RWPE2 (cell line): ENCODE results near the gene ARL10.

Experiments used
- ATAC-seq: fragments of 200-7000 bp; cut with Tn5 transposase; 3 replicates; pipeline ENCODE4 v1.9.1; 2021; ENCODE audit warnings: low read depth
- DNase-seq: peaks from one replicate; pipeline ENCODE4 v3.0.0-alpha.2; 2020; ENCODE audit warnings: low spot score
- H3K27ac ChIP-seq: fragments of 450-650 bp; 2 replicates; pipeline ENCODE4 v1.5.1; 2017; ENCODE audit warnings: mild to moderate bottlenecking; ENCODE audit not compliant: poor library complexity, severe bottlenecking
- H3K27me3 ChIP-seq: fragments of 250-450 bp; sonication (Bioruptor Pico); 2 replicates; pipeline ENCODE4 v1.5.1; 2021; ENCODE audit warnings: mild to moderate bottlenecking, moderate library complexity; ENCODE audit not compliant: insufficient read depth, poor library complexity, severe bottlenecking
- H3K36me3 ChIP-seq: fragments of 250-450 bp; sonication (Bioruptor Pico); 2 replicates; pipeline ENCODE4 v1.5.1; 2020; ENCODE audit warnings: low read depth, mild to moderate bottlenecking, moderate library complexity
- H3K4me1 ChIP-seq: fragments of 250-450 bp; sonication (Bioruptor Pico); 2 replicates; pipeline ENCODE4 v1.5.1; 2021; ENCODE audit warnings: mild to moderate bottlenecking, moderate library complexity; ENCODE audit not compliant: insufficient read depth, poor library complexity, severe bottlenecking
- H3K4me3 ChIP-seq: fragments of 250-450 bp; sonication (Bioruptor Pico); 2 replicates; pipeline ENCODE4 v1.5.1; 2021; ENCODE audit warnings: mild to moderate bottlenecking, moderate library complexity; ENCODE audit not compliant: severe bottlenecking
- H3K9me3 ChIP-seq: fragments of 250-450 bp; sonication (Bioruptor Pico); 2 replicates; pipeline ENCODE4 v1.5.1; 2021; ENCODE audit warnings: mild to moderate bottlenecking, moderate library complexity; ENCODE audit not compliant: severe bottlenecking
- CTCF ChIP-seq: fragments of 450-650 bp; IDR thresholded peaks from one replicate; pipeline ENCODE4 v1.5.1; 2017; ENCODE audit warnings: mild to moderate bottlenecking, moderate library complexity; ENCODE audit not compliant: poor library complexity, severe bottlenecking

Gene ARL10

GRCh38 chr5:176368726-176369125 is 3.4 kb downstream of the ARL10 start:
- Histone ChIP-seq H3K27me3 (no peaks in the 10 kb centered on the region), H3K4me3 (no peak overlapping the region), H3K9me3 (no peaks in the 10 kb centered on the region), H3K27ac (no peak overlapping the region), H3K4me1 (no peaks in the 10 kb centered on the region), H3K36me3 (peaks cover 22% of the 10 kb centered on the region)
- ATAC-seq (no peak), DNase-seq (no peak)
- TF ChIP-seq CTCF, result no peak

DNA sequence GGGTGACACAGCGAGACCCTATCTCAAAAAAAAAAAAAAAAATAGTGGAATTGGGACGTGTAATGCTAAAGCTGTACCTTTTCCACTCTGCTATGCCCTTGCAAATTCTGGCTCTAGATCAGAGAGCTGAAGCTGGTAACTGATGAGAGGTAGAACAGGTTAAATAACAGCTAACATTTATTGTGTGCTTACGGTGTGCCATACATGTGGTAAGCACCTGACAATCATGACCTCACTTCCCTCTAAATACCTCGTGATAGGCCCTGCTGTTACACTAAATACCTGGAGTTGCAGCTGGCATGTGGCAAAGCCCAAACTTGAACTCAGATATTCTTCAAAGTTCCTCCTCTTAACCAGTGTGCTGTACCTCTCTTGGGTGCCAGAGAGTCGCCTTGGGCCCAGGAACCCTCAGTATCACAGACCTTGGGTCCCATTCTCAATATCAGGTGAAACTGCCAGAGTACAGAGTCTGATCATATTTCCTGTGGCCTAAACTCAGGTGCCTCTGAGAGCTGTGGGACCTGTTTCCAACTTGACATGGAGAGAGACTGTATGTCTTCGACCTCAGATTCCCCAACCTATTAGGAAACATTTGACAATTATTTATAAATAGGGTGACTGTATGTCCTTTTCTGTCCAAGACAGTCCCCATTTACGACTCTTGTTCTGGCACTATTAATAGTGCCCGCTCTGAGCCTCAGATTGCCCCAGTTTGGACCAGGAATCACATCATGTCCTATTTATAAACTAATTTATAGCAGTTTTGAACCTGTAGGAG is 4.8 kb downstream of the ARL10 start:
- peaks cover 22% of the 10 kb centered on the region for H3K36me3 ChIP-seq
- no peak for TF ChIP-seq CTCF
- no peaks in the 10 kb centered on the region for H3K9me3 ChIP-seq
- ATAC-seq (no peak), DNase-seq (no peak)
- no peaks in the 10 kb centered on the region for H3K27me3 ChIP-seq
- H3K4me3 ChIP-seq, result no peak overlapping the region
- no peak overlapping the region for H3K27ac ChIP-seq
- no peaks in the 10 kb centered on the region for H3K4me1 ChIP-seq

DNA sequence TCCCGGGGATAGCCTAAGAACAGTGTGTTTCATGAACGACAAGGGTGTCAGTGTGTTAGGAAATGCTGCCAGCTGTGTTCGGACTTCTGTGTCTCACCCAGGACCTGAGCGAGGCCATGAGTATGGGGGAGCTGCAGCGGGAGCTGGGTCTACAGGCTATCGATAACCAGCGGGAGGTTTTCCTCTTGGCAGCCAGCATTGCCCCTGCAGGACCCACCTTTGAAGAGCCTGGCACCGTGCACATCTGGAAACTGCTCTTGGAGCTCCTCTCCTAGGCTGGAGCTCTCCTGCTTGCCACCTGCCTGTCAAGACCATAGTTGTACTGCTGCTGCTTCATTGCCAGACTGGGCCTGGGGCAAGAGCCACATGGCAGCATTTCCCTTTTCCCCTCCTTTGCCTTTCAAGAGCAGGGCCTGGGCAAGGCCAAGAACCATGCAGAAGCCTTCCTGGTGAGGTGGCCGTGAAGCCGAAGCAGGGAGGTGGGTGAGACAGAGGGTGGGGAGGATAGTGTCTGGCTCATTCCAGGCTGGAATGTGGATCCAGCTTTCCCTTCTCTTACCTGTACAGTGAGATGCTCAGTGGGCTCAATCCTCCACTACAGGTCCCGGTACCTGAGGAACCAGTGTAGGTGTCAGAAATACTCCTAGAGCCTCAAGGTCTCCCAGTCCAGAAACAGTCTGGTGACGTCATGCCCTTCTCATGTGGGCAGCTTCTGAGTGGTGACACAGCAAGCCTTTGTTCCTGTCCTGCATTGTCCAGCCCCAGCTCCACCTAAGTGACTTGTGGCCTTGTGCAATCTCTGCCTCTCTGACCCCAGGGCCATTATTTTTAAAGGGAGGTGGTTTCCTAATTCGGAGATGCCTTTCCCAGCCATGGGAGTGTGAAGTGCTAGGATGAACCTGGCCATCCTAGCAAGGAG is 6.6 kb downstream of the ARL10 start:
- Histone ChIP-seq H3K27ac (no peak overlapping the region), H3K4me1 (no peaks in the 10 kb centered on the region), H3K4me3 (no peak overlapping the region), H3K36me3 (peaks cover 22% of the 10 kb centered on the region), H3K9me3 (no peaks in the 10 kb centered on the region), H3K27me3 (no peaks in the 10 kb centered on the region)
- DNase-seq (no peak), ATAC-seq (no peak)
- no peak for TF ChIP-seq CTCF

DNA sequence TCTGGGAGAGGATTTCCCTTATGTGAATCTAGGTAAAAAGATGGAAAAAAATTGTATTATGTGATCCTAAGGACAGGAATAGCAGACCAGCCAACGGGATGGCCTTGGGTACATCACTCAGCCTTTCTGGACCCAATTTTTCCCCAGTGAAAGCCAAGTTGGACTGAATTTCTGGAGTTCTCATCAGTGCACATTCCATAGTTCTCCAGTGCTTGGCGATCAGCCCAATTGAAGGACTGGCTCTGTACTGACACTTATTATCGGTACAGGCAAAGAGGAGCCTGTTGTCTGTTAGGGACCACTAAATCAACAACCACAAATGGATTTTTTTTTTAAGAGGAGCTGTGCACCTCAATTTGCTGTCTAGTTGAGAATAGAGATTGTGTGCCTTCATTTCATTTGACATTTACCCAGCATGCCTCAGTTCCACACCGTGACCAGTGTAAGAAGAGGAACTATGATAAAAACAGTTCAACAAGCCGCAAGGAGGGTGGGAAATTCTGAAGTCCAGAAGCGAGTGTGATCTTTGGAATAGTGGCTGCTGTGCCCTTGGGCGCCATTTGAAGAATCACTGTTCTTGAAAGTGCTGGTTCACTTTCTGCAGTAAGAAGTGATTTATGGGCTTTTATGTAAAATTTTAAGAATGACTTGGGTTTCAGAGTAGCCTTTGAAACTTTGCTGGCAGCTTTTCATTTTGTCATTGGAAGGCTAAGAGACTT is 8.0 kb downstream of the ARL10 start:
- no peak for TF ChIP-seq CTCF
- DNase-seq (no peak), ATAC-seq (no peak)
- H3K9me3 ChIP-seq, result no peaks in the 10 kb centered on the region
- H3K27ac ChIP-seq, result no peak overlapping the region
- no peak overlapping the region for H3K4me3 ChIP-seq
- no peaks in the 10 kb centered on the region for H3K4me1 ChIP-seq
- H3K27me3 ChIP-seq, result no peaks in the 10 kb centered on the region
- peaks cover 10% of the 10 kb centered on the region; the same call in 1 of the 2 replicates for H3K36me3 ChIP-seq
